NCI-H524 treated with DMSO at 0.1 percent for 48 hours (cell line): ENCODE measurements around the gene SSH2.
"Not testable (repeated sequence)": the region's sequence is repeated elsewhere in the genome, so short reads cannot be mapped to it uniquely, and the experiment has no call there.

Experiments used
- DNase-seq: peaks from one replicate; lab custom pipeline; 2025; lab: John Stamatoyannopoulos, UW

The SSH2 gene, protein sequence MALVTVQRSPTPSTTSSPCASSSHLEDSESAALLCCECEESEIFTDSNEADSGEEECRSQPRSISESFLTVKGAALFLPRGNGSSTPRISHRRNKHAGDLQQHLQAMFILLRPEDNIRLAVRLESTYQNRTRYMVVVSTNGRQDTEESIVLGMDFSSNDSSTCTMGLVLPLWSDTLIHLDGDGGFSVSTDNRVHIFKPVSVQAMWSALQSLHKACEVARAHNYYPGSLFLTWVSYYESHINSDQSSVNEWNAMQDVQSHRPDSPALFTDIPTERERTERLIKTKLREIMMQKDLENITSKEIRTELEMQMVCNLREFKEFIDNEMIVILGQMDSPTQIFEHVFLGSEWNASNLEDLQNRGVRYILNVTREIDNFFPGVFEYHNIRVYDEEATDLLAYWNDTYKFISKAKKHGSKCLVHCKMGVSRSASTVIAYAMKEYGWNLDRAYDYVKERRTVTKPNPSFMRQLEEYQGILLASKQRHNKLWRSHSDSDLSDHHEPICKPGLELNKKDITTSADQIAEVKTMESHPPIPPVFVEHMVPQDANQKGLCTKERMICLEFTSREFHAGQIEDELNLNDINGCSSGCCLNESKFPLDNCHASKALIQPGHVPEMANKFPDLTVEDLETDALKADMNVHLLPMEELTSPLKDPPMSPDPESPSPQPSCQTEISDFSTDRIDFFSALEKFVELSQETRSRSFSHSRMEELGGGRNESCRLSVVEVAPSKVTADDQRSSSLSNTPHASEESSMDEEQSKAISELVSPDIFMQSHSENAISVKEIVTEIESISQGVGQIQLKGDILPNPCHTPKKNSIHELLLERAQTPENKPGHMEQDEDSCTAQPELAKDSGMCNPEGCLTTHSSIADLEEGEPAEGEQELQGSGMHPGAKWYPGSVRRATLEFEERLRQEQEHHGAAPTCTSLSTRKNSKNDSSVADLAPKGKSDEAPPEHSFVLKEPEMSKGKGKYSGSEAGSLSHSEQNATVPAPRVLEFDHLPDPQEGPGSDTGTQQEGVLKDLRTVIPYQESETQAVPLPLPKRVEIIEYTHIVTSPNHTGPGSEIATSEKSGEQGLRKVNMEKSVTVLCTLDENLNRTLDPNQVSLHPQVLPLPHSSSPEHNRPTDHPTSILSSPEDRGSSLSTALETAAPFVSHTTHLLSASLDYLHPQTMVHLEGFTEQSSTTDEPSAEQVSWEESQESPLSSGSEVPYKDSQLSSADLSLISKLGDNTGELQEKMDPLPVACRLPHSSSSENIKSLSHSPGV (N-terminal part only)

DNA sequence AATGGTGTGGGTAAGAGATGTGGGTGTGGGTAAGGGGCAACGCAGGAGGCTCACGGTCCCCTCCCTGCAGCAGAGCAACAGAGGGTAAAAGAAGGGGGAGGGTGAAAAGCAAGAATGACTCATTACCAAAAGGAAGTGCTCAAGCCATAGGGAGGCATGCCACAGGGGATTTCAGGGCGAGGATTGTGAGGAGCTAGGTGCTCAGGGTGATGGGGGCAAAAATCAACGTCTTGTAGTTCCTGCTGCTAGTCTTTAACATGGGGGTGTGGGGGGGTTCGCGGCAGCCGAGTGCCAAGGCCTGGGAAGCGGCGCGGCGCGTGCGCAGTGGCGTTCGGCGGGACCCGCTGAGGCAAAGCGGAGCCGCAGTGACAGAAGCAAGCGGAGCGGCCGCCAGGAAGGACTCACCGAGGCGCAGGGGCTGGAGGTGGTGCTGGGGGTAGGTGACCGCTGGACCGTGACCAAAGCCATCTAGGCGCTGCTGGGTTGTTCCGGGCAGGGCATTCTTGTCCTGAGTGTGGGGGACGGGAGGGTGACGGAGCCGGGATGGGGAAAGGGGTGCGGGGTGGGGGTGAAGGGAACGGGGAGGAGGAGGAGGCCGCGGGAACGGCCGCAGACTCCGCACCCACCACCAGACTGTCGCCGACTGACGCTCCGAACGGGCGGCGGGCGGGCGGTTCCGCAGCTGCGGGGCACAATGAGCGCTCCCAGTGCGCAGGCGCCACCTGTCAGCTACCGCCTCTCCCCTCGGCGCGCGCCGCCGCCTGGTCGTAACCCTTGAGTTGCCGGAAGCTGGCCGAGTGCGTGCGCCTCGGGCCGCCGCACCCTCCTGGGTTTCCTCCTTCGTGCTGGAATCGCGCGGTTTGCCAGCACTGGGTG, at the start of gene SSH2:
TSS of gene SSH2 (minus strand) at position 696 of the 876 bp plus-strand sequence. CDS start at position 468, 228 bp downstream.
- peak; percentile 90 for DNase-seq

GRCh38 chr17:29977836-29978235, 47.8 kb upstream of the SSH2 start:
- DNase-seq = peak; percentile 61

DNA sequence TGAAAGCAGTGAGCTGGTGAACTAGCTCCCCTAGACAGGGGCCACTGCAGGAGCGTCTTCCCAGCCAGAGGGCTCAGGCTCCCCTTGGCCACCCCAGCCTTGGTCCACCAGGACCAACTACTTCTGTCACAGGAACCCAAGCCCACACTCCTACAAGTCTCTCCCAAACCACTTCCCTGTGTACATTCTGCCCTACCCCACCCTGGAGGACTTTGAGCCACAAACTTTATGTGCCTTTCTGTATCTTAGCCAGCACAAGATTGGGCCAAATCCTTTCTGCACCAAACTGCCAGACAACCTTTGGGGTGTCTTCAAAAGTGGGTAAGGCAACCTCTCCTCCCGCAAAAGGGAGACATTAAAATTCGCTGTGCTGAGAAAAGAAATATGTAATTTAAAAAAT, 43.0 kb upstream of the SSH2 start:
- no peak for DNase-seq

GRCh38 chr17:29972277-29972676, 42.2 kb upstream of the SSH2 start:
- no peak for DNase-seq

GRCh38 chr17:29968271-29968670, 38.2 kb upstream of the SSH2 start:
- DNase-seq = no peak

DNA sequence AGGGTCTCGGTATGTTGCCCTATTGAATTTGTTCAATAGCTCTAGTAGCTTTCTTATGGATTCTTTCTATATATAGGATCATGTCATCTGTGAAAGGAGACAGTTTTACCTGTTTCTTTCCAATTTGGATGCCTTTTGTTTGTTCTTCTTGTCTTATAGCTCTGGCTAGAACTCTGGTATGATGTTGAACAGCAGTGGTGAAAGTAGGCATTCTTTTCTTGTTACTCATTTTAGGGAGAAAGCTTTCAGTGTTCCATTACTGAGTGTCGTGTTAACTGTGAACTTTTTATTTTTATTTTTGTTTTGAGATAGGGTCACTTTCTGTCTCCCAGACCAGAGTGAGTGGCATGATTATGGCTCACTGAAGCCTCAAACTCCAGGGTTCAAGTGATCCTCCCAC, 32.6 kb upstream of the SSH2 start:
- DNase-seq = no peak

DNA sequence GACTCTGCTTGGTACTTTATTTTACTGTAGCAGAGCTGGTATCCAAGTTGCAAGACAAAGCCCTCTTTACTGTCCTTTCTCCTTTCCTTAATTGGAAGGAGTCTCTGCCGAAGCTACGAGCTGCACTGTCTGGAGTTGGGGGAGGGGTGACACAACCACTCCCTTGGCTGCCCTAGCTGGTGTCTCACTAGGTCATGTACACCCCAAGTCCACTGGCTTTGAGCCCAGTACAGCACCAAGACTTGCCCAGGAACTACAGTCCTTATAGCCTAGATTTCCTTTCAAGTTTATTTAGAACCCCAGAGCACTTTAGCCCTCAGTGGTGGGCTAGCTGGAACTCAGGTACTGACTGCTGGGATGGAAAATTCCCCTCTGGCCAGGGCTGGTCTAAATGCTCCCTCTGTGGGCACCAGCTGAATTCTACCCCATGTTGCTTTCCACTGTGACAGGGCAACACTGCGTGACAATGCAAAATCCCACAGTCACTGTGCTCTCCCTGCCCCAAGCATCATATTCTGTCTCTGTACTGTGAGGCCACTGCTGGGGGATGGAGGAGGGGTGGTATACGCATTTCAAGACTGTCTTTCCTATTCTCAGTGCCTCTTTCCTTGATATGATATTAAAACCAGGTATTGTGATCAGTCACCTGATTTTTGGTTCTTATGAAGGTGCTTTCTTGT, 29.8 kb upstream of the SSH2 start:
- no peak for DNase-seq

- no peak for DNase-seq
Measured at GRCh38 chr17:29958947-29959657, 29.1 kb upstream of the SSH2 start.

- not testable (repeated sequence) for DNase-seq
Measured at GRCh38 chr17:29957488-29957887, 27.5 kb upstream of the SSH2 start.

DNA sequence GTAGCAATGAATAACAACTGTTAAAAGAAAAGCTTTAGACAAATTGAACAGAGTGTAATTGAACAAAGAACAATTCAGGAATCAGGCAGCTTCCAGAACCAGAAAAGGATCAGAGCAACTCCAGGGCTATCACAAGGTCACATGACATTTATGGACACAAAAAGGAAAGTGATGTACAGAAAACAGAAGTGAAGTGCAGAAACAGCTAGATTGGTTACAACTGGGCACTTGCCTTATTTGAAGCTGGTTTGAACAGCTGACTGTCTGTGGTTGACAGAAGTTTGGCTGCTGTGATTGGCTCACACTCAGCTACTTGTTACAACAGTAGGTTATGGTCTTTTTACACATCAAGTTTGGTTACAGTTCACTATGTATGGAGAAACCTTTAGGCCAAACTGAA, 26.2 kb upstream of the SSH2 start:
- no peak for DNase-seq

DNA sequence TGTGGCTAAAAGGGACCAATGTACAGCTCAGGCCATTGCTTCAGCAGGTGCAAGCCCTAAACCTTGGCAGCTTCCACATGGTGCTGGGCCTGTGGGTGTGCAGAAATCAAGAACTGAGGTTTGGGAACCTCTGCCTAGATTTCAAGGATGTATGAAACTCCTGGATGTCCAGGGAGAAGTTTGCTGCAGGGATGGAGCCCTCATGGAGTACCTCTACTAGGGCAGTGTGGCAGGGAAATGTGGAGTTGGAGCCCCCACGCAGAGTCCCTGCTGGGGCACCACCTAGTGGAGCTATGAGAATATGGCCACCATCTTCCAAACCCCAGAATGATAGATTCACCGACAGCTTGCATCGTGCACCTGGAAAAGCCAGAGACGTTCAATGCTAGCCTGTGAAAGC, 24.4 kb upstream of the SSH2 start:
- no peak for DNase-seq

- peak; percentile 100 for DNase-seq
Measured at GRCh38 chr17:29949696-29950095, 19.7 kb upstream of the SSH2 start.

- DNase-seq = no peak
Measured at GRCh38 chr17:29948448-29949215, 18.6 kb upstream of the SSH2 start.

DNA sequence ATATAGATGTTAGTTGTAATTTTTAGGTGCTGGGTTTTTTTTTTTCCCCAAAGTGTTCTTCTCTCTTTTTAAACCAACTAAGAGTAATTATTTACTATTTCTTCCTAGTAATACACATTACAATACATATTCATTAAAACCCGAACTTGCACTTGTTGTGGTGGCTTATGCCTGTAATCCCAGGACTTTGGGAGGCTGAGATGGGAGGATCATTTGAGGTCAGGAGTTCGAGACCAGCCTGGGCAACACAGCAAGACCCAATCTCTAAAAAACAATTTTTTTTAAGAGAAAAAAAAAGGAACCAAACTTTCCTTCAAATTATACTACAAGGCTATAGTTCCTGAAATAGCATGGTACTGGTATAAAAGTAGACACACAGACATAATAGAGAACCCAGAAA, 15.3 kb upstream of the SSH2 start:
- DNase-seq = no peak

- no peak for DNase-seq
Measured at GRCh38 chr17:29941334-29941733, 11.3 kb upstream of the SSH2 start, which contains the start of gene EFCAB5. TSS of gene EFCAB5 (plus strand) at chr17:29941634. CDS start at chr17:29941797, 163 bp downstream.

- no peak for DNase-seq
Measured at GRCh38 chr17:29936724-29937123, 6.7 kb upstream of the SSH2 start.

DNA sequence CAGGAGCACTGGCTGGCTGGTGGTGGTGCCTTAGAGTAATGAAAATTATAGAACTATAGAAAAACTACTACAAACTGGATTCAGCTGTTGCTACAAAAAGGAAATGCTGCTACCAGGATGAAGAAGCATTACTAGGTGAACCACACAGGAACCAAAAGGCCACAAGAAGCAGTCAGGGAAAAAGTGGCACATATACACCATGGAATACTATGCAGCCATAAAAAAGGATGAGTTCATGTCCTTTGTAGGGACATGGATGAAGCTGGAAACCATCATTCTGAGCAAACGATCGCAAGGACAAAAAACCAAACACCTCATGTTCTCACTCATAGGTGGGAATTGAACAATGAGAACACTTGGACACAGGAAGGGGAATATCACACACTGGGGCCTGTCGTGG, 5.9 kb upstream of the SSH2 start:
- not testable (repeated sequence) for DNase-seq

GRCh38 chr17:29933379-29933778, 3.4 kb upstream of the SSH2 start:
- DNase-seq = no peak
